BE2C (cell line): ENCODE results near the gene HACD4.

Source experiments
- DNase-seq: peaks from one replicate; pipeline ENCODE4 v3.0.0-alpha.2; 2020
- H3K27me3 ChIP-seq: fragments of 250-450 bp; sonication (Bioruptor Pico); 2 replicates; pipeline ENCODE4 v1.5.1; 2020; ENCODE audit warnings: mild to moderate bottlenecking
- H3K36me3 ChIP-seq: fragments of 250-450 bp; sonication (Bioruptor Pico); 2 replicates; pipeline ENCODE4 v1.5.1; 2020; ENCODE audit warnings: mild to moderate bottlenecking
- H3K4me1 ChIP-seq: fragments of 250-450 bp; sonication (Bioruptor Pico); 2 replicates; pipeline ENCODE4 v1.5.1; 2020
- H3K4me3 ChIP-seq: 2 replicates; pipeline ENCODE4 v1.5.1; 2011; ENCODE audit warnings: low read depth, low read length
- H3K9me3 ChIP-seq: fragments of 250-450 bp; sonication (Bioruptor Pico); 2 replicates; pipeline ENCODE4 v1.5.1; 2020
- CTCF ChIP-seq: IDR thresholded peaks from 2 replicates; pipeline ENCODE4 v1.5.1; 2012; ENCODE audit warnings: mild to moderate bottlenecking, low read depth, low read length

HACD4 gene

DNA sequence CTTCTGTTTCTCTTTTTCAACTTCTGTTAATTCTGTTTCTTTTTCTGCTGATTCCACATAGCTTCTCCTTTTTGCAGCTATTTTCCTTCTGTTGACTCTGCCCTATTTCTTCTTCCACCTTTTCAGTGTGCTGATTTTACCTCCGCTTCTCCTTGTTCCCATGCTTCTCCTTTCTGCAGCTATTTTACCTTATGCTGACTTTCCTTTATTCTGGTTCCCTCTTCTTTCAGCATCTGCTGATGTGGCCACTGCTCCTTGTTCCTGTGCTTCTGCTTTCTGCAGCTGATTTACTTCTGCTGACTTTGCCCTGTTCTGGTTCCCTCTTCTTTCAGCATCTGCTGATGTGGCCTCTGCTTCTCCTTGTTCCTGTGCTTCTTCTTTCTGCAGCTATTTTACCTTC lies 58.8 kb downstream of the HACD4 start:
- no peak for TF ChIP-seq CTCF
- no peaks in the 10 kb centered on the region for H3K27me3 ChIP-seq
- DNase-seq: no peak
- H3K9me3 ChIP-seq: no peaks in the 10 kb centered on the region
- no peak overlapping the region for H3K4me3 ChIP-seq
- H3K36me3 ChIP-seq: no peaks in the 10 kb centered on the region
- H3K4me1 ChIP-seq: no peaks in the 10 kb centered on the region

DNA sequence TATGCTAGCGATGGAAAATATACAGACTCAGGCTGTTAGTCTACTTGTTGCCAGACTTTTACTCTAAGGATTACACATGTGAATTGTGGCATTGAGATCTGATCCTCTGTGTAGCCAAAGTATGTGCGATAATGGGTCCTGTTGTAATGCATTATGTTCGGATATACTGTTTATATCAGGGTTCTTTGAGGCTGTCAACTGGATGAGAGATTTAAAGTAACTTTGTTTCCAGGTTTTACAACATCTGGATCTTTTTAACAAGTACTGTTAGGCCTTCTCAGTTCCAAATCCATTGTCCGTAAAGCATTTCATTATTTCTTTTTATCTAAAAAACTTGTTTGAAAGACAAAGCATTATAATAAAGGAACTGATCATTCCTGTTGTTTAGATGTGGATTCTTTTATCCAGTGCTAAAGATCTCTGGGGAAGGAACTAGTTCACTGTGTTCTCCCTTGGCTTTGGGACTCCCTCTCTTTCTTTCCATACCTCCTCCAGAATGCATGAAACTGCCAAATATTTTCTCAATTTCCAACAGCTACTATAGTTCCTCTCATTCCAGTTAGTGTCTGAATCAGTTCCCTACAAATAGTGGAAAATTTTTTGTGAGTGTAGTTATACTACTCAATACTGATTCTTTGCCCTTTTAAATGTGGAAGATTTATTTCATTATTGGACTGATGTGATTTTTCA lies 68.8 kb downstream of the HACD4 start:
- Histone ChIP-seq H3K27me3 (no peaks in the 10 kb centered on the region), H3K4me1 (no peaks in the 10 kb centered on the region), H3K4me3 (no peak overlapping the region), H3K9me3 (no peaks in the 10 kb centered on the region), H3K36me3 (no peaks in the 10 kb centered on the region)
- no peak for DNase-seq
- TF ChIP-seq CTCF: no peak

- DNase-seq: no peak
- H3K9me3 ChIP-seq: no peaks in the 10 kb centered on the region
- peaks cover 5% of the 10 kb centered on the region; the same call in 1 of the 2 replicates for H3K4me1 ChIP-seq
- H3K4me3 ChIP-seq: no peak overlapping the region
- no peak for TF ChIP-seq CTCF
- peaks cover 9% of the 10 kb centered on the region for H3K36me3 ChIP-seq
- no peaks in the 10 kb centered on the region for H3K27me3 ChIP-seq
Observed at GRCh38 chr9:20950707-20951106, 80.7 kb downstream of the HACD4 start.
